Measurements from ENCODE around the gene TYRO3.
A peak's percentile ranks its signal among the peaks of the same experiment; 100 is the strongest.
"Not testable (repeated sequence)": the region's sequence is repeated elsewhere in the genome, so short reads cannot be mapped to it uniquely, and the experiment has no call there.

The TYRO3 gene

GRCh38 chr15:41577863-41578735 lies 19.1 kb downstream of the TYRO3 start:
- no peak for DNase-seq

GRCh38 chr15:41578736-41579383 lies 19.8 kb downstream of the TYRO3 start:
- no peak for DNase-seq

- DNase-seq = no peak
Observed at GRCh38 chr15:41581110-41581509, 22.1 kb downstream of the TYRO3 start.

GRCh38 chr15:41583795-41584194 lies 24.8 kb downstream of the TYRO3 start:
- no peak for DNase-seq

GRCh38 chr15:41584636-41585126 lies 25.7 kb downstream of the TYRO3 start:
- DNase-seq = no peak

- peak; percentile 47 for DNase-seq
Observed at GRCh38 chr15:41585127-41586047, 26.4 kb downstream of the TYRO3 start.

GRCh38 chr15:41586531-41587282 lies 27.7 kb downstream of the TYRO3 start:
- DNase-seq = not testable (repeated sequence)

- not testable (repeated sequence) for DNase-seq
Observed at GRCh38 chr15:41589018-41589417, 30.0 kb downstream of the TYRO3 start.

- DNase-seq = not testable (repeated sequence)
Observed at GRCh38 chr15:41589571-41589970, 30.6 kb downstream of the TYRO3 start.

- not testable (repeated sequence) for DNase-seq
Observed at GRCh38 chr15:41591217-41591616, 32.2 kb downstream of the TYRO3 start.

- DNase-seq = not testable (repeated sequence)
Observed at GRCh38 chr15:41592718-41593117, 33.7 kb downstream of the TYRO3 start.

- no peak for DNase-seq
Observed at GRCh38 chr15:41594801-41595746, 36.1 kb downstream of the TYRO3 start.

GRCh38 chr15:41596972-41597371 lies 38.0 kb downstream of the TYRO3 start:
- DNase-seq = no peak

GRCh38 chr15:41597787-41598186 lies 38.8 kb downstream of the TYRO3 start:
- DNase-seq = no peak

- DNase-seq = no peak
Observed at GRCh38 chr15:41599061-41599460, 40.0 kb downstream of the TYRO3 start.

- DNase-seq = no peak
Observed at GRCh38 chr15:41603411-41603935, 44.5 kb downstream of the TYRO3 start.

GRCh38 chr15:41603941-41604911 lies 45.2 kb downstream of the TYRO3 start:
- DNase-seq = peak; percentile 61

GRCh38 chr15:41605566-41605965 lies 46.6 kb downstream of the TYRO3 start:
- no peak for DNase-seq

- no peak for DNase-seq
Observed at GRCh38 chr15:41606997-41607396, 48.0 kb downstream of the TYRO3 start.

Data from stimulated activated CD4-positive, alpha-beta T cell treated with anti-CD3 and anti-CD28 coated beads, Interleukin-4, amount 100 ng/mL, for 24 hours (primary cell).